Pons (tissue), 1 donor: ENCODE measurements around the gene PRKAR1B.
"Not testable (repeated sequence)": the region's sequence is repeated elsewhere in the genome, so short reads cannot be mapped to it uniquely, and the experiment has no call there.

Source experiments
- DNase-seq: peaks from one replicate; pipeline ENCODE4 v3.0.0-alpha.2; 2016; ENCODE audit warnings: low spot score

The PRKAR1B gene

GRCh38 chr7:668139-668931, 58.7 kb downstream of the PRKAR1B start:
- DNase-seq: no peak

GRCh38 chr7:666454-667292, 60.4 kb downstream of the PRKAR1B start:
- DNase-seq: no peak

GRCh38 chr7:665736-666453, 61.2 kb downstream of the PRKAR1B start:
- DNase-seq: peak; percentile 17

- DNase-seq: no peak
These were observed 61.9 kb downstream of the PRKAR1B start for GRCh38 chr7:664997-665735.

- DNase-seq: no peak
These were observed 62.7 kb downstream of the PRKAR1B start for GRCh38 chr7:664402-664775.

- no peak for DNase-seq
These were observed 64.5 kb downstream of the PRKAR1B start for GRCh38 chr7:662576-662975.

GRCh38 chr7:659996-660395, 67.1 kb downstream of the PRKAR1B start:
- DNase-seq: no peak

GRCh38 chr7:659306-659847, 67.7 kb downstream of the PRKAR1B start:
- DNase-seq: no peak

- DNase-seq: peak; percentile 53
These were observed 69.4 kb downstream of the PRKAR1B start for GRCh38 chr7:657565-658119.

GRCh38 chr7:657010-657409, 70.1 kb downstream of the PRKAR1B start:
- DNase-seq: not testable (repeated sequence)

- DNase-seq: no peak
These were observed 71.3 kb downstream of the PRKAR1B start for GRCh38 chr7:655758-656157.

- no peak for DNase-seq
These were observed 73.0 kb downstream of the PRKAR1B start for GRCh38 chr7:653829-654764.

- no peak for DNase-seq
These were observed 74.2 kb downstream of the PRKAR1B start for GRCh38 chr7:652881-653280.

- DNase-seq: not testable (repeated sequence)
These were observed 74.9 kb downstream of the PRKAR1B start for GRCh38 chr7:652167-652566.

GRCh38 chr7:651032-651728, 75.9 kb downstream of the PRKAR1B start:
- no peak for DNase-seq

GRCh38 chr7:650339-651031, 76.6 kb downstream of the PRKAR1B start:
- no peak for DNase-seq

- no peak for DNase-seq
These were observed 80.1 kb downstream of the PRKAR1B start for GRCh38 chr7:646951-647350.

- no peak for DNase-seq
These were observed 80.6 kb downstream of the PRKAR1B start for GRCh38 chr7:646487-646886.

GRCh38 chr7:645606-646005, 81.5 kb downstream of the PRKAR1B start:
- DNase-seq: no peak
